B cell (primary cell): ENCODE data around the gene ARMC9.
"Not testable (repeated sequence)": the region's sequence is repeated elsewhere in the genome, so short reads cannot be mapped to it uniquely, and the experiment has no call there.

Experiments
- EZH2 ChIP-seq: IDR thresholded peaks from 2 replicates; pipeline ENCODE4 v1.6.1; 2012; ENCODE audit warnings: borderline replicate concordance, low read depth, mild to moderate bottlenecking, moderate library complexity, low read length; ENCODE audit not compliant: insufficient read depth, poor library complexity, severe bottlenecking
- TF ChIP-seq, protein P1 (sequence below): fragments of 200-600 bp; IDR thresholded peaks from one replicate; pipeline ENCODE4 v1.8.0; 2022; ENCODE audit warnings: antibody characterized with exemption, mild to moderate bottlenecking

DNA sequence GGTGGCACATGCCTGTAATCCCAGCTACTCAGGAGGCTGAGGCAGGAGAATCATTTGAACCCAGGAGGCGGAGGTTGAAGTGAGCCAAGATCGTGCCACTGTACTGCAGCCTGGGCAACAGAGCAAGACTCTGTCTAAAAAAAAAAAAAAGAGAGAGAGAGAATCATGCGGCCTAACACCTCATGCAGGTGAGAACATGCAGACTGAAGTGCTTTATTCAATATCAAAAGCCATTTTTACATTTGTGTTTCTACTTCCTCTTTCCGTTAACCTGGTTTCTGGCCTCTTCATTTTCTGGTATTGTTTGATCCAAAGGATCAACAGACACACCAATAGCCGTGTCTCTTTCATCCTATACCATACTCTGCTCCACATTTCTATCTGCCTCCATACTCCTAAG lies 19.6 kb upstream of the ARMC9 start:
- TF ChIP-seq, protein P1, sequence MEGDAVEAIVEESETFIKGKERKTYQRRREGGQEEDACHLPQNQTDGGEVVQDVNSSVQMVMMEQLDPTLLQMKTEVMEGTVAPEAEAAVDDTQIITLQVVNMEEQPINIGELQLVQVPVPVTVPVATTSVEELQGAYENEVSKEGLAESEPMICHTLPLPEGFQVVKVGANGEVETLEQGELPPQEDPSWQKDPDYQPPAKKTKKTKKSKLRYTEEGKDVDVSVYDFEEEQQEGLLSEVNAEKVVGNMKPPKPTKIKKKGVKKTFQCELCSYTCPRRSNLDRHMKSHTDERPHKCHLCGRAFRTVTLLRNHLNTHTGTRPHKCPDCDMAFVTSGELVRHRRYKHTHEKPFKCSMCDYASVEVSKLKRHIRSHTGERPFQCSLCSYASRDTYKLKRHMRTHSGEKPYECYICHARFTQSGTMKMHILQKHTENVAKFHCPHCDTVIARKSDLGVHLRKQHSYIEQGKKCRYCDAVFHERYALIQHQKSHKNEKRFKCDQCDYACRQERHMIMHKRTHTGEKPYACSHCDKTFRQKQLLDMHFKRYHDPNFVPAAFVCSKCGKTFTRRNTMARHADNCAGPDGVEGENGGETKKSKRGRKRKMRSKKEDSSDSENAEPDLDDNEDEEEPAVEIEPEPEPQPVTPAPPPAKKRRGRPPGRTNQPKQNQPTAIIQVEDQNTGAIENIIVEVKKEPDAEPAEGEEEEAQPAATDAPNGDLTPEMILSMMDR = not testable (repeated sequence)
- TF ChIP-seq EZH2 = not testable (repeated sequence)
